Ureter (tissue), 1 donor: Measurements from ENCODE around the gene RNF126. TPM values are rescaled to one million over a fixed set of nuclear protein-coding genes. Genes with fewer than 3 reads are reported as not detected.
"Not testable (repeated sequence)": the region's sequence is repeated elsewhere in the genome, so short reads cannot be mapped to it uniquely, and the experiment has no call there.

Experiments
- DNase-seq: peaks from one replicate; pipeline ENCODE4 v3.0.0-alpha.2; 2020; ENCODE audit warnings: low spot score
- total RNA-seq: library from RNA; stranded (reverse); gene quantifications from one replicate; pipeline ENCODE4 v1.2.4, GENCODE V29; 2023
- donor health status: DM: yes; HTN: yes; CAD: no.

The RNF126 gene
- 54.5 TPM for total RNA-seq

- peak; percentile 96 for DNase-seq
Measured at GRCh38 chr19:662962-663681, at the start of gene RNF126. TSS of gene RNF126 (minus strand) at chr19:663214. CDS start at chr19:663121, 93 bp downstream.

GRCh38 chr19:711254-711653, 48.2 kb upstream of the RNF126 start:
- no peak for DNase-seq

GRCh38 chr19:710767-711166, 47.8 kb upstream of the RNF126 start:
- DNase-seq = no peak

- DNase-seq = no peak
Measured at GRCh38 chr19:709965-710571, 47.1 kb upstream of the RNF126 start.

- DNase-seq = no peak
Measured at GRCh38 chr19:709196-709964, 46.4 kb upstream of the RNF126 start.

- no peak for DNase-seq
Measured at GRCh38 chr19:708154-709143, 45.4 kb upstream of the RNF126 start, which contains the start of gene PALM. TSS of gene PALM (plus strand) at chr19:708935. CDS start at chr19:709147, 212 bp downstream.

- DNase-seq = no peak
Measured at GRCh38 chr19:704447-704741, 41.4 kb upstream of the RNF126 start.

GRCh38 chr19:703651-704446, 40.8 kb upstream of the RNF126 start:
- DNase-seq = peak; percentile 70

GRCh38 chr19:703329-703650, 40.3 kb upstream of the RNF126 start:
- DNase-seq = no peak

GRCh38 chr19:702847-703246, 39.8 kb upstream of the RNF126 start:
- not testable (repeated sequence) for DNase-seq

- DNase-seq = not testable (repeated sequence)
Measured at GRCh38 chr19:699885-700284, 36.9 kb upstream of the RNF126 start.

- not testable (repeated sequence) for DNase-seq
Measured at GRCh38 chr19:698529-698928, 35.5 kb upstream of the RNF126 start.

GRCh38 chr19:695352-695949, 32.4 kb upstream of the RNF126 start, which contains the start of gene PRSS57:
TSS of gene PRSS57 (minus strand) at chr19:695452. CDS start at chr19:695430, 22 bp downstream.
- no peak for DNase-seq

- no peak for DNase-seq
Measured at GRCh38 chr19:694481-695351, 31.7 kb upstream of the RNF126 start.

- DNase-seq = no peak
Measured at GRCh38 chr19:690203-690602, 27.2 kb upstream of the RNF126 start.

- DNase-seq = no peak
Measured at GRCh38 chr19:688992-689391, 26.0 kb upstream of the RNF126 start.

- DNase-seq = no peak
Measured at GRCh38 chr19:688214-688613, 25.2 kb upstream of the RNF126 start.

GRCh38 chr19:687569-688166, 24.7 kb upstream of the RNF126 start:
- no peak for DNase-seq
